ENCODE data around the gene PTPDC1.
"Not testable (repeated sequence)": the region's sequence is repeated elsewhere in the genome, so short reads cannot be mapped to it uniquely, and the experiment has no call there.

Gene PTPDC1

GRCh38 chr9:94094219-94095145 is 10.2 kb downstream of the PTPDC1 start:
- peak; percentile 12 for DNase-seq

GRCh38 chr9:94096819-94097577 is 12.7 kb downstream of the PTPDC1 start:
- DNase-seq: no peak

GRCh38 chr9:94097788-94098414 is 13.6 kb downstream of the PTPDC1 start:
- DNase-seq: no peak

GRCh38 chr9:94100152-94100879 is 16.1 kb downstream of the PTPDC1 start:
- no peak for DNase-seq

GRCh38 chr9:94101162-94101853 is 17.0 kb downstream of the PTPDC1 start:
- no peak for DNase-seq

- no peak for DNase-seq
These were observed 24.3 kb downstream of the PTPDC1 start for GRCh38 chr9:94108584-94108983.

GRCh38 chr9:94110821-94111252 is 26.6 kb downstream of the PTPDC1 start:
- DNase-seq: no peak

- no peak for DNase-seq
These were observed 27.2 kb downstream of the PTPDC1 start for GRCh38 chr9:94111446-94111845.

- no peak for DNase-seq
These were observed 28.6 kb downstream of the PTPDC1 start for GRCh38 chr9:94112716-94113465.

GRCh38 chr9:94120088-94120487 is 35.8 kb downstream of the PTPDC1 start:
- DNase-seq: not testable (repeated sequence)

GRCh38 chr9:94120854-94121376 is 36.7 kb downstream of the PTPDC1 start:
- DNase-seq: no peak

- DNase-seq: no peak
These were observed 42.6 kb downstream of the PTPDC1 start for GRCh38 chr9:94126844-94127243.

GRCh38 chr9:94127806-94128205 is 43.5 kb downstream of the PTPDC1 start:
- DNase-seq: no peak

- DNase-seq: no peak
These were observed 44.3 kb downstream of the PTPDC1 start for GRCh38 chr9:94128580-94128979.

- DNase-seq: no peak
These were observed 50.4 kb downstream of the PTPDC1 start for GRCh38 chr9:94134629-94135028.

GRCh38 chr9:94135222-94135621 is 51.0 kb downstream of the PTPDC1 start:
- no peak for DNase-seq

GRCh38 chr9:94139672-94140417 is 55.6 kb downstream of the PTPDC1 start:
- DNase-seq: peak; percentile 81

- no peak for DNase-seq
These were observed 56.1 kb downstream of the PTPDC1 start for GRCh38 chr9:94140418-94140780.

GRCh38 chr9:94140791-94141790 is 56.8 kb downstream of the PTPDC1 start:
- DNase-seq: no peak

All from NCI-H2171 treated with DMSO at 0.1 percent for 48 hours (cell line).